Measurements from ENCODE around the gene CPZ.
"Not testable (repeated sequence)": the region's sequence is repeated elsewhere in the genome, so short reads cannot be mapped to it uniquely, and the experiment has no call there.

Gene CPZ

DNA sequence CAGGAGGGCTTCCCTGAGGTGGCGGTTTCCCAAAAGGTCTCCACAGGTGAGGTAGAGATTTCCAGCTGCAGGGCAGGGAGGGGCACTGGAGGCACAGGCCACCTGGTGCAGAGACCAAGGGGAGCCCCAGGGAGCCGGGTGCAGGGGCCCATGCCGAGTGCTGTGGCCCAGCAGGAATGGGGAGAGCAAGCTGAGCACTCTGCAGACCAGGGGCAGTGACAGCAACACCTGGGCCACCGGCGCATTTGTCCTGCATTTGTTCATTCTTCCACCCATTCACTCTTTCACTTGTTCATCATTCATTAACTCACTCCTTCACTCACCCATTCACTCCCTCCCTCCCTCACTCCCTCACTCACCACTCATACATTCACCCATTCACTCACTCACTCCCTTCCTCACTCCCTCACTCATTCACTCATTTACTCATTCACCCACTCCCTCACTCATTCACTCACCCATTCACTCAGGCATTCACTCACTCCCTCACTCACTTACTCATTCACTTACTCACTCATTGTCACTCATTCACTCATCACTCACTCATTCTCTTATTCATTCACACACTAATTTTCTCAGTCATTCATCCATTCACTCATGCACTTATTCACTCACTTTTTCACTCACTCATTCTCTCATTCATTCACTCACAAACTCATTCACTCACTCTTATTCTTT is 16.3 kb downstream of the CPZ start:
- in situ Hi-C loops (cut with MboI; ENCODE audit: low sequenced_read_pairs): no loop called here

DNA sequence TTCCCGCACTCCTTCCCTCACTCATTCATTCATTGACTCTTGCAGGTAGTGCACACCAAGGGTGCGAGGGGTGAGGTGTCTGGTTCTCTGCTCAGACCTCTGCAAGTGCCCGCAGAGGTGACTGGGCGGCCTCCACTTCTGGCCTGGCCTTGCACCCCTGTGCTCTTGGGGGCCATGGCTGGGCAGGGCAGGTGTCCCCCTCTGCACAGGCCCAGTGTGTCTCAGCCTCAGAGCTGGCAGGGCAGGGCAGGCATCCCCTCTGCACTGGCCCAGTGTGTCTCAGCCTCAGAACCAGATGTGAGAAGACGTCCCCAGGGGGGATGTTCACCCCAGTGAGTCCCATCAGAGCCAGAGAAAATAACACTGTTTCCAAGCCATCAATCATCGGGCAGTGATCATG is 16.8 kb downstream of the CPZ start:
- in situ Hi-C loops (cut with MboI; ENCODE audit: low sequenced_read_pairs): no loop called here

DNA sequence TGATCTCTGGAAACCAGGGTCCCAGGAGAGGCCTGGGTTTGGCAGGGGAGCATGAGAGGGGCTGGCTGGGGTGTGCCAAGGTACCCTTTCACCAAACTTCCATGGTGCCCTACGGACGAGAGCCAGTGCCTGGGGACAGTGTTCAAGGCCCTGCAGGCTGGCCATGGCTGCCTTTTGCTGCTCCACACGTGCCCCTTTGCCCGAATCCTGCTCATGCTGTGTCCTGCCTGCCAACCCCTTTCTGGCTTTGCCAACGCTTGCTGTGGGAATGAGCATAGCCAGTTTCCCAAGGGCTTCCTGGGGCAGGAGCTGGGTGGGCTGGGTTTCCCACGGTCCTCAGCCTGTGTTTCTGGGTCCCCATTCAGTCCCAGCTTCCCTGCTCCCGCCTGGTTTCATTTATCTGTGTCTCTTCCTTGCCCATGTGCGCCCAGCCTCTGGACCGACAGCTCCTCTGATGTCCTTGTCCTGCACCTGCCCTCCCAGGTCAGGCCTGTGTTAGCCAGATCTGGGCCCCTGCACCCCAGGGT is 17.3 kb downstream of the CPZ start:
- in situ Hi-C loops (cut with MboI; ENCODE audit: low sequenced_read_pairs): no loop called here

DNA sequence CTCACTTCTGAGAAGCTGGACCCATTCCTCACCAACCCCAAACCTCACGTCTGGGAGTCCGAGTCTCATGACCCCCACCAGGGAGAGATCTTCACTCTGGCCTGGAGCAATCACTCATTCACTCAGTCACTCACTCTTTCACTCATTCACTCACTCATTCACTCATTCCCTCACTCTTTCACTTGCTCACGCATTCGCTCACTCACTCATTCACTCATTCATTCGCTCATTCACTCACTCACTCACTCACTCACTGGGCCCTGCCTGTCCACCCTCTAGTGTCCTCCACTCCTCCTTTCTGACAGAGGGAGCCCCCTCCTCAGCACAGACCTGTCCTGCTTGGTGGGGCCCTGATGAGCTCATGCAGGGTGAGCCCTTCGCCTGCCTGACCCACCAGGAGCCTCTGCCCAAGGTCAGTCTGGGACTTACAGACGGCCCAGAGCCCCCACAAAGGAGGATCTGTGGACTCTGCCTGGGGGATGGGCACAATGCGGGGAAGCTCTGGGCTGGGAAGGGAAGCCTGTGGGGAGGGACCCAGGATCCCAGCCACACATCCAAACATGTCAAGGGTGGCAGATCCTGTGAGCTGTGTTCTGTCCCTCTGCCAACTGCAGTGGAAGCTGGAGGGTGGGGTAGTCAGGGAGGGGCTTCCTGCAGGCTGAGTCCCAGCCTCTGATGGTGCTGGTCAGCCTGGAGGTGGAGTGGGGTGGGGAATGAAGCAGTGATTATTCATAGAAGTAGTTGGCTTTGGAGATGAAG is 18.5 kb downstream of the CPZ start:
- in situ Hi-C loops (cut with MboI; ENCODE audit: low sequenced_read_pairs): no loop called here

DNA sequence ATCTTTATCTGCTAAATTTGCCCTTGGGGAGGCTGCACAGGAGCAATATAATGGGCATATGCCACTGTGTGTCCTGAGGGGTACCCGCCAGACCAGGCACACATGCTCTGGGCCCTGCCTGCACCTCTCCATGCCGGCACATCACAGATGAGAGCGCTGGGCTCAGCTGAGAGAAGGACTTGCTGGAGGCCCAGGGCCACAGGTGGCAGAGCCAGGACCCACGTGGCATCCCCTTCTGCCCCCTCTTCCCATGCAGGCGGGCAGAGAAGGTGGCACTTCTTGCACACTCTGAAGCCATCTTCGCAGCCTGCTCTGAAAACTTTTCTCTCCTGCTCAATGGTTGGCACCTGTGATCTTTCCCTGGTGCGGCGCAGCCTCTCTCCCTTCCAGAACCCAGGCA is 20.1 kb downstream of the CPZ start:
- in situ Hi-C loops (cut with MboI; ENCODE audit: low sequenced_read_pairs): no loop called here

DNA sequence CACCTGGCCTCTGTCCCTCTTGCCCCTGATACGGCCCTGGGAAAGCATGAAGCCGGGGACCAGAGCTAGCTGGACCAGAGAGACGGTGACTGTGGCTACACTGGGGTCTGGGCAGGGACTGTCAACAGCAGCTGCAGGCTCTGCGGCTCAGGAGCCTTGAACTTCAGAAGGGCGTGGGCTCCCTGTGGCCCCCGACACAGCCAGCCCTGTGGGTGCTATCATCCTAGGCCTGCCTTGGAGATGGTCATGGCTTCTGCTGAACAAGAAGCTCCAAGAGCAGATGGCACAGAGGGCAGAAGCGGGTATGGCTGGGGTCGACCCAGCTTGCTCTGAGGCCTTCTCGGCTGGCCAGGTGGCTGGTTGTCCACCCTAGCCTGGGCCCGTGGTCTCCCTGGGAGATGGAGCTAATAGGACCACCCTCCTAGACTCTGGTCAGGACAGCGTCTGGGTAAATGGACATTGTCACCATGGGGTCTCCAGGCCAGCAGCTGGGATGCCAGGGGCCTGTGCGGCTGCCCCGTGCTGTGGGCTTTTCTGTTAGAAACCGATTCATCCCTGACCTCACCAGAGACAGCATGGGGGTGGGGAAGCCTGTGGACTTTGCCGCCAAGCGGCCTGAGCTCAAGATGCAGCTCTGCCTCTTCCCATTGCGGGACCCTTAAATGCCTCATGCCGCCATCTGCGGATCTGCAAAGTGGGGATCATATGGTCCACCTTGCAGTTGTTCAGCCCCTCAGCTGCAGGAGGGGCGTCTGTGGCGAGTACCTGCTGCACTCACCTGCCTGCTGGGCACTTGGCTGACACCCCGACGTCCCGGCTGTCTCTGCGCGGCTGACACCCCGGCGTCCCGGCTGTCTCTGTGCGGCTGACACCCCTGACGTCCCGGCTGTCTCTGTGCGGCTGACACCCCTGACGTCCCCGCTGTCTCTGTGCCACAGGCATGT is 21.1 kb downstream of the CPZ start:
- in situ Hi-C loops (cut with MboI; ENCODE audit: low sequenced_read_pairs): no loop called here

DNA sequence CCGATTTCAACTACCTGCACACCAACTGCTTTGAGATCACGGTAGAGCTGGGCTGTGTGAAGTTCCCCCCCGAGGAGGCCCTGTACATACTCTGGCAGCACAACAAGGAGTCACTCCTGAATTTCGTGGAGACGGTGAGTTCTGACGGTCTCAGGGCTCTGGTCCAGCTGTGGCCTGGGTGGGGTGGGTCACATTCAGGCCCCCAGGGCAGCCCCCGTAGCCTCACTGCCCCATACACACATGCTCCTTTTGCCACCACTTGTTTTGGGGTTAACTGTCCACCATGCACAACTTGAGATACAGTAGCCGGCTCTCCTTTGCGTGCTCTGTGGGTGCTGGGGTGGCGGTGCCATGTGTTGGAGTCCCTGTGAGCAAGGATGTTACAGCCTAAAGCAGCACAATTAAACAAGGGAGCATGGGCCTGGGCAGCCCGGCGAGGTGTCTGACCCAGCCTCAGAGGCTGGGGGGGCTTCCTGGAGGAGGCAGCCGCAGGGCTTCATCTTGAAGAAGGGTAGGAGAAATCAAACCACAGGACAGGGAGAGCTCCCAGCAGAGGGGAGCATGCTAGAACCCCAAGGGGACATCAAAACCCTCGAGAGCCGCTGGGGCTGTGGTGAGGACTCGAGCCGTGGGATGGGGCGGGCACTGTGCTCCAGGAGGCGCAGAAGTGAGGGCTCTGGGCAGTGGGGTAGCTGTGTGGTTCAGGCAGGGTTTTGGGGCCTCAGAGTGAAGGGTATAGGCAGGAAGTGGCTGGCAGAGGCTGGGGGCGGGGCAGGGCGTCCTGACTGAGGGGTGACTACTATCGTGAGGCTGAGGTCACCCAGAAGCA is 22.0 kb downstream of the CPZ start:
- in situ Hi-C loops (cut with MboI; ENCODE audit: low sequenced_read_pairs): no loop called here

DNA sequence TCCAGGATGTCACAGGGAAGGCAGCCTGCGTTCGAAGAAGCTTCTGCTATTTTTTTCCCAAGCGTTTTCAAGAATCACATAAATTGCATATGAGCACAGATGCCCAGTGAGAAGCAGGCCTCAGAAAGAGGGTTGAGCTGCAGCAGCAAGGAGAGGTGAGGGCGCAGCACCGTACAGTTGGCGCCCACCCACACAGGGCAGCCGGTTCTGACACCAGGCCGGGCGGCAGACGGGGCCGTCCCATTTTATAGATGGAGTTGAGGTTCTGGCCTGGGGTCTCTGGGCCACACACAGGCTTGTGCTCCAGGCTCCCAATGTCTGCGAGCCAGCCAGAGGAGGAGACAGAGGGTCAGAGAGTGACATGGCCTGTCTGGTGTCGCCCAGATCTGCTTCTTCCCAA is 22.8 kb downstream of the CPZ start:
- in situ Hi-C loops (cut with MboI; ENCODE audit: low sequenced_read_pairs): no loop called here

DNA sequence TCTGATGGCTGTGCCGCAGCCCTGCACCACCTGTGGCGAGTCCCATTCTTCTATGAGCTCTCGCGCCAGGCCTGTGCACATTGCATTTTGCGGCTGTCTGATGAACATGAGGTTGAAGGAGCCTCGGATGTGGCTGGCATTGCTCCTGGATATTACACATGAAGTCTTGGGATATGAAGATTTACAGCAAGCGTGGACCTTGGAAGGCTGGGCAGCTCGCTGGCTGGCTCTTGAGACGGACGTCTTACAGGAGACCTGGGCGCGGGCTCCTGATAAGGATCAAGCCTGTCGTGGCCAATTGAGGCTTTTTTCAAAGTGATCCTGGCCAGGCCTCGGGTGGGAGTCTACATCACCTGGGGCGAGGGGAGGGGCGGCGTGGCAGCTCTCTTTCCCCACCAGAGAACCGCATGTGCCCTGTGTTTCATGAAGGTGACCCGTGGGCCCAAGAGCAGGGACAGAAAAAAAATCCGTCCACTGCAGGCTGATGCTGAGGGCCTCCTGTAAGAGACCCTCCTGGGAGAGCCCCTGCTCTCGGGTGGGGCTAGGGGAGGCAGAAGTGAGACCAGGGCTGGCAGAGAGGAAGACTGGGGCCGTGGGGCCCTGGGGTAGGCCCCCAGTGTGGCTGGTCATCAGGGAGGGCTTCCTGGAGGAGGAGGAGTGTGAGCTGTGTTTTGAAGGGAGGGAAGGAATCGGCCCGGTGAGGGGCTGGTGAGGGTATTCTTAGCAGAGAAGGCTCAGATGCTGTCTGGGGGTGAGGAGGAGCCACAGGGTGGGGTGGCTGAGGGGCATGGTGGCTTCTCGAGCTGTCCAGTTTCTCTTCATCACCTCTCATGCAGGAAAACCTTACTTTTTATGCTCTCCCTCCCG is 23.6 kb downstream of the CPZ start:
- in situ Hi-C loops (cut with MboI; ENCODE audit: low sequenced_read_pairs): no loop called here

DNA sequence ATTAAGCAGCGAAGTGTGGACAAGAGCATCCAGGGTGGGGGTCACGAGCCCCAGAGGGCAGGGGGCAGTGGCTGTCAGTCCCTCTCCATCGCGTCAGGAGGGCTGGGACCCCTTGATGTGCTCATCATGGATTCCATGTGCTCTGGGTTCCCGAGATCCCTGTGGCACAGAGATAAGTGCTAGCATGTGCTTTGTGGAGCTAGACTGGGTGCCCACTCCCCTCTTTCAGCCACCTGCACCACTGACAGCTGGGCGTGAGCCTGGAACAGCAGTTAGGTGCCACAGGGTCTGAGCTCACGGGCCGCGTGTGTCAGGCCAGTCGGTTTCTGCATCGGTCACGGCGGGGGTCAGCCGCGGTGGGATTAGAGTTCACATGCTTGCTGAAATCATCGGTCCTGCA is 24.3 kb downstream of the CPZ start:
- in situ Hi-C loops (cut with MboI; ENCODE audit: low sequenced_read_pairs): no loop called here

DNA sequence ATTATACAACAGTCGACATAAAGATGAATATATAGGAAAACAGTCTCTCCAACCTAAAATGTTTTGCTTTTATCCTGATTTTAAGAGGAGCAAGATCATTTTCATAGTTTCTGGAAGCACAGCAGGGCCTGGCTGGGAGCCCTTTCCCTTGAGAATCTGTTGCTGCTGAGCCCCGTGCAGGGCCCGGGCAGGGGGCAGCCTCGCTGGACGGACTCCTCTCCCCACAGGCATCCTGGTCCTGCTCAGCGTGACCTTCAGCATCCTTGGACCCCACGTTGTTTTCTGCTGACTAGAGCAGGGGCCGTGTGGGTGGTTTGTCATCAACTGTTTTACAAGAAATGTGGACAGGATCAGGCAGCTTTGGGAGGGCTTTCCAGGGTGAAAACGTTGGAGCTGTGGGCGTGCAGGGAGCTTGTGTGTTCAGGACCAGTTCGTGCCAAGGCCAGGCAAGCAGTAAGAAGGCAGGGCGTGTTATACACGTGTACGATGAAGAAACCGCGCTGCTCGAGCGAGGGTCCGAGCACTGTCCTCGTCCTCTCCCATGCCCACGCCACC is 25.0 kb downstream of the CPZ start:
- in situ Hi-C loops (cut with MboI; ENCODE audit: low sequenced_read_pairs): no loop called here

DNA sequence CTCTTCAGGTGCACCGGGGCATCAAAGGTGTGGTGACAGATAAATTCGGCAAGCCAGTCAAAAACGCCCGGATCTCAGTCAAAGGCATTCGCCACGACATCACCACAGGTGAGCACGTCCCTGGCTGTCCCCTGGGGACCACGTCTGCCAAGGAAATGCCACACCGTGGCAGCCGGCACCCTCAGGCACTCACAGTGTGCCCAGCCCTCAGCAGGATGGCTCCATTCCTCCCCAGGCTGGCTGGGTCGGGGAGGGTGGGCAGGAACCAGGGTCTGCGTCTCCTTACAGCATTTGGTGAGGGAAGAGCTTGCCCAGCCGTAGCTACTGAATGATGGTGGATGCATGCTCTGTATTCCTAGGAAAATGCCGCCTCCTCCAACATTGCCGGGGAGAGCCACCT is 25.9 kb downstream of the CPZ start:
- in situ Hi-C loops (cut with MboI; ENCODE audit: low sequenced_read_pairs): no loop called here

DNA sequence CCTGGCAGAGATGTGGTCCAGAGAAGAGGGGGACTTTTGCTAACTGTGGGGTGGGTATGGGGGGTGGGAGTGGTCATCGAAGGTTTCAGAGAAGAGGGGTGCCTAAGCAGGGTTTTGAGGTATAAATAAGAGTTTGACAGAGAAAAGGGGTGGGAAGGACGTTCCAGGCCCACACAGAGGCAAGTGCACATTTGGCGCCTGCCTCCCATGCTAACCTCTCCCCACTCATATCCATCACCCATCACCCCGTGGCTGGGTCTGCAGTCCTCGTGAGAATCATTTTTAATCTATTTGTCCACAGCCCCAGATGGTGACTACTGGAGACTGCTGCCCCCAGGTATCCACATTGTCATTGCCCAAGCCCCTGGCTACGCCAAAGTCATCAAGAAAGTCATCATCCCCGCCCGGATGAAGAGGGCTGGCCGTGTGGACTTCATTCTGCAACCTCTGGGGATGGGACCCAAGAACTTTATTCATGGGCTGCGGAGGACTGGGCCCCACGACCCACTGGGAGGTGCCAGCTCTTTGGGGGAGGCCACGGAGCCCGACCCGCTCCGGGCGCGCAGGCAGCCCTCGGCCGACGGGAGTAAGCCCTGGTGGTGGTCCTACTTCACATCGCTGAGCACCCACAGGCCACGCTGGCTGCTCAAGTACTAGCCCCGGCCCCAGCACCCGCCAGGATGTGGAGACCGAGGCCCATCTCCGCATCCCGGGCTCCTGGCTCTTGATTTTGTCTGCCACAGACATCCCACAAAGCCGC is 26.6 kb downstream of the CPZ start:
- in situ Hi-C loops (cut with MboI; ENCODE audit: low sequenced_read_pairs): no loop called here

DNA sequence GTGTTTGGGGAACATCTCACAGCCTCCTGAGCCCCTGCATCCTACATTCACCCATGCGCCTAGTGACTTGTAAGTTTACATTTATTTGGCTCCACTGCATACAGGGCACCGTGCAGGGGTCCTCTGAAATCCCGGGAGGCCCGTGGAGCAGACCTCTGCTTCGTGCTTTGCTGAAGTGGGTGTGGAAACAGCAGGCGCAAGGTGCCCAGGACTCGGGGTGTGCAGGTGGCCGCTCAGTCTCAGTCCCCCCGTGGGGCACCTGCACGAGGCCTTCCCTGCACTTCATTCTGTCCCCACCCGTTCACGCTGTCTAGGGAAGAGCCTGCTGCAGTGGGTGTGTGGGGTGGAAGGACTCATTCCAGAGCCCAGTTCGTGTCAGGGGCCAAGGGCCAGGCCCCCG is 28.6 kb downstream of the CPZ start:
- in situ Hi-C loops (cut with MboI; ENCODE audit: low sequenced_read_pairs): not testable (repeated sequence)

DNA sequence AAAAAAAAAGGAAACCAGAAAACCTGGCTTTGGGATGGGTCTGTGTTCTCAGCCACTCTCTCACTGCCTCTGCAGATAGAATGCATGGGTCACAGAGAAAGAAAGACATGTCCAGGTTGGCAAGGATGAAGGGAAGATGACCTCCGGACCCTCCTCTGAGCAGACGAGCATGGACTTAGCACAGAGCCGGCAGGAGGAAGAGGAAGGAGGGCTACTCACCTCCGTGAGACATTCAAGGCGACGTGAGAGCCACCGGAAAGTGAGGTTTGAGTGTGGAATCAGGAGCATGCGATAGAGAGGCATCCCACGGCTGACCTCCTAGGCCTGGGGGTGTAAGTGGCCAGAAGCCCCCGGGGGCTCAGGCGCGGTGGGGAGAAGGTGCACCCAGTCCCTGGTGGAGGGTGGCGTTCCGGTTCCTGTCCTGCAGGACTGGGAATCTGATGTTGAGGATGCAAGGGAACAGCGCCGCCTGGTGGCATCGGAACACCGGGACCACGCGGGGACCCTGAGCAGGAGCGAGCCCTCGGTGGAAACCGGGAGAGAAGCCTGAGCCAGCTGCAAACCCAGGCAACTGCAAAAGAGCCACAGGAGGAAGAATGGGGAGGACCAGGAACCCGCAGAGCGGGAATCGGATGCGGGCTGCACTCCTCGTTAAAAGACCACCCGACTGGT is 32.2 kb downstream of the CPZ start:
- in situ Hi-C loops (cut with MboI; ENCODE audit: low sequenced_read_pairs): not testable (repeated sequence)

DNA sequence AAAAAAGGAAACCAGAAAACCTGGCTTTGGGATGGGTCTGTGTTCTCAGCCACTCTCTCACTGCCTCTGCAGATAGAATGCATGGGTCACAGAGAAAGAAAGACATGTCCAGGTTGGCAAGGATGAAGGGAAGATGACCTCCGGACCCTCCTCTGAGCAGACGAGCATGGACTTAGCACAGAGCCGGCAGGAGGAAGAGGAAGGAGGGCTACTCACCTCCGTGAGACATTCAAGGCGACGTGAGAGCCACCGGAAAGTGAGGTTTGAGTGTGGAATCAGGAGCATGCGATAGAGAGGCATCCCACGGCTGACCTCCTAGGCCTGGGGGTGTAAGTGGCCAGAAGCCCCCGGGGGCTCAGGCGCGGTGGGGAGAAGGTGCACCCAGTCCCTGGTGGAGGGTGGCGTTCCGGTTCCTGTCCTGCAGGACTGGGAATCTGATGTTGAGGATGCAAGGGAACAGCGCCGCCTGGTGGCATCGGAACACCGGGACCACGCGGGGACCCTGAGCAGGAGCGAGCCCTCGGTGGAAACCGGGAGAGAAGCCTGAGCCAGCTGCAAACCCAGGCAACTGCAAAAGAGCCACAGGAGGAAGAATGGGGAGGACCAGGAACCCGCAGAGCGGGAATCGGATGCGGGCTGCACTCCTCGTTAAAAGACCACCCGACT is 37.8 kb downstream of the CPZ start:
- in situ Hi-C loops (cut with MboI; ENCODE audit: low sequenced_read_pairs): not testable (repeated sequence)

DNA sequence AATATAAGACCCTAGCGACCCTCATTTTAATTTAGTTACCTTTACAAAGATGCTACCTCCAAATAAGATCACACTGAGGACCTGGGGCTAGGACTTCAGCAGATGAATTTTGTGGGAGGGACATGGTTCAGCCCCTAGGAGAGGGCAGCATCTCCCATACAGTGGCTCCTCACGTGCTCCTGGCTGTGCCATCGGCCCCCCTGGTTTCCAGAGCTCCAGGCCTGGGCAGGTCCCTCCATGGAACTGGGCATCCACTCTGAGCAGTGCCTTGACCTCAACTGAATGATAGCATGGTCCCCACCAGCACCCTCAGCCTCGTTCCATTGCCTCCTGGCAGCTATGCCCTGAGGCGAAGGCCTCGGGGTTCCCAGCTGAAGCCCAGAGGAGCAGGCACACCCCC is 39.3 kb downstream of the CPZ start:
- in situ Hi-C loops (cut with MboI; ENCODE audit: low sequenced_read_pairs): not testable (repeated sequence)

All from HL-60/S4 treated with retinoic acid at 250 ng/mL for 4 days and 3 days (cell line).